GM19238 (cell line): Measurements from ENCODE around the gene ZC3H12C.
A peak's percentile ranks its signal among the peaks of the same experiment; 100 is the strongest.

Source experiments
- DNase-seq: peaks from one replicate; pipeline ENCODE4 v3.0.0; 2011; ENCODE audit warnings: low spot score; ENCODE audit not compliant: insufficient read length

The ZC3H12C gene

GRCh38 chr11:110147962-110148709 lies 54.9 kb downstream of the ZC3H12C start:
- no peak for DNase-seq

- no peak for DNase-seq
These were observed 55.9 kb downstream of the ZC3H12C start for GRCh38 chr11:110148775-110149744.

GRCh38 chr11:110152199-110152598 lies 59.0 kb downstream of the ZC3H12C start:
- DNase-seq: no peak

- no peak for DNase-seq
These were observed 60.3 kb downstream of the ZC3H12C start for GRCh38 chr11:110153474-110153873.

GRCh38 chr11:110156503-110156902 lies 63.3 kb downstream of the ZC3H12C start:
- DNase-seq: no peak

- DNase-seq: no peak
These were observed 65.4 kb downstream of the ZC3H12C start for GRCh38 chr11:110158317-110159200.

GRCh38 chr11:110159476-110159875 lies 66.3 kb downstream of the ZC3H12C start:
- no peak for DNase-seq

GRCh38 chr11:110160016-110160415 lies 66.8 kb downstream of the ZC3H12C start:
- DNase-seq: no peak

GRCh38 chr11:110160437-110160836 lies 67.2 kb downstream of the ZC3H12C start:
- DNase-seq: no peak

GRCh38 chr11:110161061-110161460 lies 67.9 kb downstream of the ZC3H12C start:
- no peak for DNase-seq

- no peak for DNase-seq
These were observed 69.0 kb downstream of the ZC3H12C start for GRCh38 chr11:110162216-110162615.

- no peak for DNase-seq
These were observed 72.1 kb downstream of the ZC3H12C start for GRCh38 chr11:110165039-110165925.

GRCh38 chr11:110168033-110168803 lies 75.0 kb downstream of the ZC3H12C start:
- no peak for DNase-seq

GRCh38 chr11:110169738-110170137 lies 76.5 kb downstream of the ZC3H12C start:
- no peak for DNase-seq

- no peak for DNase-seq
These were observed 79.4 kb downstream of the ZC3H12C start for GRCh38 chr11:110172468-110173065.

- DNase-seq: peak; percentile 34
These were observed 80.8 kb downstream of the ZC3H12C start for GRCh38 chr11:110173811-110174644.

- DNase-seq: no peak
These were observed 81.6 kb downstream of the ZC3H12C start for GRCh38 chr11:110174645-110175310.
